ENCODE measurements around the gene UBE2J2. TPM values are rescaled to one million over a fixed set of nuclear protein-coding genes. Genes with fewer than 3 reads are reported as not detected.

The UBE2J2 gene
- total RNA-seq, 1 donor from 2014 or later, result 36.9 TPM

DNA sequence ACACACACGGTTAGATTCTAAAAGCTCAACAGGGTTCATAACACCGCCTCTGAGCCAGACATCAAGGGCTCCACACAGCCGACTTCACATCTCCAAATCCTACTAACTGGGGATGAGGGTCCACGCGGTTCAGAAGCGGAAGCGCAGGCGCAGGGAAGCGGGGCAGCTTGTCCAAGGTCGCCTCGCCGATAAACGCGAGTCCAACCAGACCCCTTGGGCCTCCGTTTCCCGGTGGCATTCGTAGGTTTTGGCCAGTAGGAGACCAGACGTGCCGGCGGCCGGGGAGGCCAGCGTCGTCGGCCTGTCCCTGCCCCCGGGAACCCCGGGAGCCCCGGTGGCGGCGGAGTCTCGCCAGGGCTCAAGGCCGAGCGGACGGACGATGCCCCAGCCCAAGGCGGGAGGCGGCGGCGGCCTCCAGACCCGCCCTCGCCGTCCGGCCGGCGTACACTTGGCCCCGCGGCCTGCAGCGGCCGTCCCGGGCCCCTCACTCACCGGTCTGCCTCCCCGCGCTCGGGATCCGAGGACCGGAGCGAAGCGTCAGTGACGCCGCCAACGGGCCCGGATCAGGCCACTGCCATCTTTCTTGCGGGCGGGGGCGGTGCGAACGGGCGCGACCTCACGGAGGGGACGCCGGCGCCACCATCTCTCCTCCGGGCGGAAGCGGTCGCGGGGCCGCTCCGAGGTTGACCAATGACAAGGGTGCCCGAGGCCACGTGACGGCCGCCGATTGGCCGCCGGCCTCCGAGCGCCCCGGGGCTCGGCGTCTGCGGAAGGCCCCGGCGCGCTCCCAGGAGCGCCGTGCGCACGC lies 42.0 kb downstream of the UBE2J2 start, which contains the start of gene SDF4:
TSS of gene SDF4 (minus strand) at position 602 of the 808 bp plus-strand sequence. CDS start 3,229 bp downstream, outside the sequence.
- TF ChIP-seq, protein P1, sequence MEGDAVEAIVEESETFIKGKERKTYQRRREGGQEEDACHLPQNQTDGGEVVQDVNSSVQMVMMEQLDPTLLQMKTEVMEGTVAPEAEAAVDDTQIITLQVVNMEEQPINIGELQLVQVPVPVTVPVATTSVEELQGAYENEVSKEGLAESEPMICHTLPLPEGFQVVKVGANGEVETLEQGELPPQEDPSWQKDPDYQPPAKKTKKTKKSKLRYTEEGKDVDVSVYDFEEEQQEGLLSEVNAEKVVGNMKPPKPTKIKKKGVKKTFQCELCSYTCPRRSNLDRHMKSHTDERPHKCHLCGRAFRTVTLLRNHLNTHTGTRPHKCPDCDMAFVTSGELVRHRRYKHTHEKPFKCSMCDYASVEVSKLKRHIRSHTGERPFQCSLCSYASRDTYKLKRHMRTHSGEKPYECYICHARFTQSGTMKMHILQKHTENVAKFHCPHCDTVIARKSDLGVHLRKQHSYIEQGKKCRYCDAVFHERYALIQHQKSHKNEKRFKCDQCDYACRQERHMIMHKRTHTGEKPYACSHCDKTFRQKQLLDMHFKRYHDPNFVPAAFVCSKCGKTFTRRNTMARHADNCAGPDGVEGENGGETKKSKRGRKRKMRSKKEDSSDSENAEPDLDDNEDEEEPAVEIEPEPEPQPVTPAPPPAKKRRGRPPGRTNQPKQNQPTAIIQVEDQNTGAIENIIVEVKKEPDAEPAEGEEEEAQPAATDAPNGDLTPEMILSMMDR (IDR thresholded peaks at IDR 0.05; ENCODE audit: borderline replicate concordance), result no peak
- H3K9me3 ChIP-seq (replicated peaks), result no peaks in the 10 kb centered on the region
- peaks cover 42% of the 10 kb centered on the region for H3K4me1 ChIP-seq
- peak within 1 kb of the TSS; percentile 96 for H3K27ac ChIP-seq (replicated peaks)
- intact Hi-C loops (cut with micrococcal nuclease), result no loop called here
- H3K4me3 ChIP-seq, result peak within 1 kb of the TSS; percentile 96
- H3K36me3 ChIP-seq, result peaks cover 27% of the 10 kb centered on the region
- H3K27me3 ChIP-seq (ENCODE audit: low read depth), result no peaks in the 10 kb centered on the region
- DNase-seq, result peak; percentile 97

DNA sequence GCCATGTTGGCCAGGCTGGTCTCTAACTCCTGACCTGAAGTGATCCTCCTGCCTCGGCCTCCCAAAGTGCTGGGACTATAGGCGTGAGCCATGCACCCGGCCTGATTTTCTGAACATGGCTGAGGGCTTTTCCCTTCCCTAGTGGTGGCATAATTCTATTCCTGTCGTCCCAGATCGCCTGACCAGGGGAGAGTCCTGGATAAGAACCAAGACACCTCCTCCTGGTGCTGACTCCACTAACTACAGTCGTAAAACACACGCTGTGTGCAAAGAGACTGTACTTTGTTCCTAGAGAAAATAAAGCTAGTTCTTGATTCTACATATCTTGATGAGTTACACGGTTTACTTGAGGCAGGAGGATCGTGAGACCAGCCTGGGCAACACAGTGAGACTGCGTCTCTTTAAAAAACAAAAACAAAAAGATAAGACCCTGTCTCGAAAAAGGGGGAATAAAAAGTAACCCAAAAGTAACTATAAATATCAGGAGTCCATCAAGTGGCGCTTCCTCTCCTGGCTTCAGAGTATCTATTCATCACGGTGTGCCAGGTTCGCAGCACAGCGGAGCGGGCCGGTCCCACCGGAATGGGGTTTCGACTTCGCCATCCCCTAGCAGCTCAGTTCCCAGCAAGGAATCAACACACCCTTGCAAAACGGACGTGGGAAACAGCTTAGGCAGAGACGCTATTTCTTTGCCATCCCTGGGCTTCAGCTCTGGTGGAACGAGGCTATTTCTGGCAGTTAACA lies 42.8 kb downstream of the UBE2J2 start:
- peak overlapping the region; percentile 96 for H3K27ac ChIP-seq (replicated peaks)
- DNase-seq, result no peak
- H3K9me3 ChIP-seq (replicated peaks), result no peaks in the 10 kb centered on the region
- H3K4me1 ChIP-seq, result peaks cover 49% of the 10 kb centered on the region
- H3K36me3 ChIP-seq, result peaks cover 34% of the 10 kb centered on the region
- intact Hi-C loops (cut with micrococcal nuclease), result no loop called here
- peak overlapping the region; percentile 96 for H3K4me3 ChIP-seq
- TF ChIP-seq, protein P1 (IDR thresholded peaks at IDR 0.05; ENCODE audit: borderline replicate concordance), result no peak
- H3K27me3 ChIP-seq (ENCODE audit: low read depth), result no peaks in the 10 kb centered on the region

DNA sequence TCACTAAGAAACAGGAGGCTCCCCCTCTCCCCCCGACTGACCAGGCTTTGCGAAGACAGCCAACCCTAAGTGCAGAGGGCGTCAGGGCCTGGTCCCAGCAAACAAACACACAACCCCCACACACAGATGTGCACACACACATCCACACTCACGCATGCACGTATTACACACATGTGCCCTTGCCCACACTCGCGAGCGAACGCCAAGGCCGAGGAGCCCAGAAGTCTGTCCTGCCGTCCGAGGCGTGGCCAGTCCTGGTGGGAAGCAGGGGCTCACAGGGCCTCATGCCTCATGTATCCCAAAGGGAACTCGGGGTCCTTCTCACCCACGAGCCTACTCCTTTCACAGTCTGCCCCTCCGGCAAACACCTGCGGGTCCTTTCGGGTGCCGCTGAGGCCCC lies 43.9 kb downstream of the UBE2J2 start:
- Histone ChIP-seq H3K27ac (replicated peaks) (no peak overlapping the region), H3K9me3 (replicated peaks) (no peaks in the 10 kb centered on the region), H3K27me3 (ENCODE audit: low read depth) (no peaks in the 10 kb centered on the region), H3K4me3 (peak overlapping the region; percentile 96), H3K36me3 (peaks cover 43% of the 10 kb centered on the region), H3K4me1 (peaks cover 57% of the 10 kb centered on the region)
- TF ChIP-seq, protein P1 (IDR thresholded peaks at IDR 0.05; ENCODE audit: borderline replicate concordance), result no peak
- no peak for DNase-seq
- intact Hi-C loops (cut with micrococcal nuclease), result no loop called here

DNA sequence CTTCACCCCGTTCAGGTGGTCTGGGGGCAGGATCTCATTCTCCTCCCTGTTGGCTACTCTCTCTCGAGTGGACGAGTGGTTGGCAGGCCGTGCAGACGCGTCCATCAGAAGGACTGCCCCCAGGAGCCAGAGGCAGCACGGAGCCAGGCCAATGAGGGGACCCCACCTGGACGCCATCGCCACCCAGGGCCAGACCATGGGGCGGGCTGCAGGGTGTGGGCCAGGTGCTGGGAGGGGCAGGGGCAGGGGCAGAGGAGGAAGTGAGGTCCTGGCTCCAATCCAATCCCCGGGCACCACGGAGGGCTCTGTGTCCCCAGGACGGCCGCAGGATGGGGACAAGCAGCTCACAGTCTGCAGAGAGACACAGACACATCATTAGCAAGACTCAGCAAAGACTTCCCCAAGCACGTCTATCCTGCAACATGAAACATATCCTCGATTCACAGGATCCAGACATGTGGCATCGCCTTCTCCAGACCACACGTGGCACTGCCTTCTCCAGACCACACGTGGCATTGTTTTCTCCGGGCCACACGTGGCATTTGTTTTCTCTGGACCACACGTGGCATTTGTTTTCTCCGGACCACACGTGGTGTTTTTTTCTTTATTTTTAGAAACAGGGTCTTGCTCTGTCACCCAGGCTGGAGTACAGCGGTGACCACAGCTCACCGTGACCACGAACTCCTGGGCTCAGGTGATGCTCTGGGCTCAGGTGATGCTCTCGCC lies 44.9 kb downstream of the UBE2J2 start:
- DNase-seq, result no peak
- Histone ChIP-seq H3K27ac (replicated peaks) (no peak overlapping the region), H3K36me3 (peaks cover 53% of the 10 kb centered on the region), H3K27me3 (ENCODE audit: low read depth) (no peaks in the 10 kb centered on the region), H3K4me3 (no peak overlapping the region), H3K4me1 (peaks cover 57% of the 10 kb centered on the region), H3K9me3 (replicated peaks) (no peaks in the 10 kb centered on the region)
- intact Hi-C loops (cut with micrococcal nuclease), result no loop called here
- TF ChIP-seq, protein P1 (IDR thresholded peaks at IDR 0.05; ENCODE audit: borderline replicate concordance), result no peak

DNA sequence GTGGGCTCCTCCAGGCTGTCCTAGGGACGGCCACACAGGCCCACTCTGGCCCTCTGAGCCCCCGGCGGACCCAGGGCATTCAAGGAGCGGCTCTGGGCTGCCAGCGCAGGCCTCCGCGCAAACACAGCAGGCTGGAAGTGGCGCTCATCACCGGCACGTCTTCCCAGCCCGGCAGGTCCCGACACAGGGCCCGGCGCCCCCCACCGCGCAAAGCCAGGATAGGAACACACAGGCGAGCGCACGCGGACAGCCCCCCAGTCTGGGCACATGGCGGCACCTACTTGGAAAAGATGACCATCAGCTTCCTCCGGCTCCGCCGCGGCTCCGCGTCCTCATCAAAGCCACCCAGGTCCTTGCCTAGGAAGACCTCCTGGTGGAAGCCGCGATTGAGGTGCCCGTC lies 45.5 kb downstream of the UBE2J2 start:
- Histone ChIP-seq H3K36me3 (peaks cover 59% of the 10 kb centered on the region), H3K9me3 (replicated peaks) (no peaks in the 10 kb centered on the region), H3K27me3 (ENCODE audit: low read depth) (no peaks in the 10 kb centered on the region), H3K27ac (replicated peaks) (no peak overlapping the region), H3K4me1 (peaks cover 53% of the 10 kb centered on the region), H3K4me3 (no peak overlapping the region)
- TF ChIP-seq, protein P1 (IDR thresholded peaks at IDR 0.05; ENCODE audit: borderline replicate concordance), result no peak
- DNase-seq, result no peak
- intact Hi-C loops (cut with micrococcal nuclease), result no loop called here

Measured in left ventricle myocardium inferior (tissue), 1 donor.